HepG2 (cell line): Measurements from ENCODE around the gene CSNK2A2. TPM values are rescaled to one million over a fixed set of nuclear protein-coding genes. Genes with fewer than 3 reads are reported as not detected.
A peak's percentile ranks its signal among the peaks of the same experiment; 100 is the strongest.

ENCODE experiments used
- EED ChIP-seq: sonication (generic); formaldehyde crosslinking; IDR thresholded peaks from 2 replicates; pipeline ENCODE4 v1.5.0; 2020; ENCODE audit warnings: mild to moderate bottlenecking, missing genetic modification reagents
- GABPA ChIP-seq, 2 experiments: IDR thresholded peaks; 2 replicates each; pipeline ENCODE4 v1.6.1; 2011 to 2016; ENCODE audit warnings: low read depth in 2 of 2, low read length in 1 of 2, missing biosample characterization in 1 of 2, missing genetic modification characterization in 1 of 2
- GATAD1 ChIP-seq: IDR thresholded peaks from 2 replicates; pipeline ENCODE4 v1.6.1; 2016; ENCODE audit warnings: missing genetic modification reagents, missing compliant biosample characterization
- HDAC2 ChIP-seq: sonication (generic); formaldehyde crosslinking; IDR thresholded peaks from 2 replicates; pipeline ENCODE4 v1.4.0; 2020; ENCODE audit warnings: missing genetic modification reagents
- HNRNPLL ChIP-seq: fragments of 200-400 bp; formaldehyde crosslinking; IDR thresholded peaks from 2 replicates; pipeline ENCODE4 v1.6.1; 2017; ENCODE audit warnings: mild to moderate bottlenecking, low read depth, low read length; ENCODE audit not compliant: poor library complexity, severe bottlenecking
- HOXA3 ChIP-seq: sonication (generic); formaldehyde crosslinking; IDR thresholded peaks from 2 replicates; pipeline ENCODE4 v1.5.0; 2020; ENCODE audit warnings: missing genetic modification reagents
- IKZF4 ChIP-seq: sonication (generic); formaldehyde crosslinking; IDR thresholded peaks from 2 replicates; pipeline ENCODE4 v1.5.1; 2020; ENCODE audit warnings: borderline replicate concordance, mild to moderate bottlenecking, low read depth, missing genetic modification reagents; ENCODE audit errors: not compliant biosample characterization
- ISL2 ChIP-seq: sonication (generic); formaldehyde crosslinking; IDR thresholded peaks from 2 replicates; pipeline ENCODE4 v1.5.0; 2020; ENCODE audit warnings: missing genetic modification reagents
- KMT2B ChIP-seq: IDR thresholded peaks from 2 replicates; pipeline ENCODE4 v1.6.1; 2016; ENCODE audit warnings: missing genetic modification reagents, missing compliant biosample characterization
- MXI1 ChIP-seq: IDR thresholded peaks from 3 replicates; pipeline ENCODE4 v1.6.1; 2012; ENCODE audit warnings: low read depth, low read length, inconsistent platforms, borderline replicate concordance
- MYC ChIP-seq: sonication (generic); formaldehyde crosslinking; IDR thresholded peaks from 2 replicates; pipeline ENCODE4 v1.9.0; 2021; ENCODE audit warnings: missing genetic modification reagents, borderline replicate concordance
- MZF1 ChIP-seq: sonication (generic); formaldehyde crosslinking; IDR thresholded peaks from 2 replicates; pipeline ENCODE4 v1.8.1; 2023; ENCODE audit warnings: mild to moderate bottlenecking, missing genetic modification reagents, borderline replicate concordance
- PBX3 ChIP-seq: sonication (generic); formaldehyde crosslinking; IDR thresholded peaks from 2 replicates; pipeline ENCODE4 v1.8.1; 2023; ENCODE audit warnings: missing genetic modification reagents, inconsistent platforms, borderline replicate concordance
- PHF20 ChIP-seq: sonication (generic); formaldehyde crosslinking; IDR thresholded peaks from 2 replicates; pipeline ENCODE4 v1.5.0; 2020; ENCODE audit warnings: mild to moderate bottlenecking, missing genetic modification reagents
- PHF8 ChIP-seq: sonication (generic); formaldehyde crosslinking; IDR thresholded peaks from 2 replicates; pipeline ENCODE4 v1.5.0; 2020; ENCODE audit warnings: missing genetic modification reagents
- PLSCR1 ChIP-seq: sonication (generic); formaldehyde crosslinking; IDR thresholded peaks from 2 replicates; pipeline ENCODE4 v1.5.0; 2020; ENCODE audit warnings: missing genetic modification reagents, mild to moderate bottlenecking, borderline replicate concordance
- POGZ ChIP-seq: sonication (generic); formaldehyde crosslinking; IDR thresholded peaks from 2 replicates; pipeline ENCODE4 v1.4.0; 2020; ENCODE audit warnings: mild to moderate bottlenecking, missing genetic modification reagents
- POLR2A ChIP-seq, 2 experiments: IDR thresholded peaks; 2 replicates each; pipeline ENCODE4 v1.6.1; 2011; ENCODE audit warnings: low read depth in 2 of 2, low read length in 2 of 2, mild to moderate bottlenecking in 1 of 2, moderate library complexity in 1 of 2; ENCODE audit not compliant: insufficient read depth in 1 of 2
- RAD21 ChIP-seq: fragments of 450-650 bp; formaldehyde crosslinking; IDR thresholded peaks from 2 replicates; pipeline ENCODE4 v1.5.0; 2020; ENCODE audit warnings: mild to moderate bottlenecking
- SAP130 ChIP-seq: IDR thresholded peaks from 2 replicates; pipeline ENCODE4 v1.6.1; 2016; ENCODE audit warnings: low read depth
- SIN3A ChIP-seq: IDR thresholded peaks from 2 replicates; pipeline ENCODE4 v1.6.1; 2011; ENCODE audit warnings: low read depth, mild to moderate bottlenecking, control low read depth, low read length, borderline replicate concordance
- SP5 ChIP-seq: IDR thresholded peaks from 2 replicates; pipeline ENCODE4 v1.6.1; 2016; ENCODE audit warnings: low read depth, borderline replicate concordance
- UBTF ChIP-seq: sonication (generic); formaldehyde crosslinking; IDR thresholded peaks from 2 replicates; pipeline ENCODE4 v1.4.0; 2020; ENCODE audit warnings: mild to moderate bottlenecking, missing genetic modification reagents
- ZNF672 ChIP-seq: sonication (generic); formaldehyde crosslinking; IDR thresholded peaks from 2 replicates; pipeline ENCODE4 v1.8.1; 2022; ENCODE audit warnings: missing genetic modification reagents
- ZNF740 ChIP-seq: sonication (generic); formaldehyde crosslinking; IDR thresholded peaks from 2 replicates; pipeline ENCODE4 v1.4.0; 2020; ENCODE audit warnings: missing genetic modification reagents
- ZNF839 ChIP-seq: sonication (generic); formaldehyde crosslinking; IDR thresholded peaks from 2 replicates; pipeline ENCODE4 v1.4.0; 2020; ENCODE audit warnings: missing genetic modification reagents, mild to moderate bottlenecking, borderline replicate concordance
- polyA plus RNA-seq, 8 experiments: library from polyadenylated mRNA; depleted of rRNA in 3 of 8; stranded (reverse) in 7 of 8; unstranded in 1 of 8; fragments of >200 nt; fragmentation: Illumina TruSeq in 4 of 8; extraction: Trizol in 4 of 8; gene quantifications; 2 replicates each; pipeline versions ENCODE4 v1.2.1 to v1.2.3, GENCODE V29; 2011 to 2016; ENCODE audit warnings: low read depth in 4 of 8, missing spikeins in 1 of 8, mixed read lengths in 1 of 8; ENCODE audit not compliant: insufficient read depth in 1 of 8
- total RNA-seq, 5 experiments: library from RNA; depleted of rRNA; stranded (reverse); fragments of >200 nt; fragmentation: Illumina TruSeq; extraction: Trizol; gene quantifications; 2 replicates each; pipeline ENCODE4 v1.2.3, GENCODE V29; 2016; ENCODE audit warnings: low read depth in 1 of 5

Gene CSNK2A2
- total and polyA plus RNA-seq, 2 of the 13 experiments (the other 11 are each of a cell fraction or from before 2014, with no cell fraction given) = 46.4 to 56.9 TPM

- TF ChIP-seq ZNF740 (CRISPR knock-in tag) = 0 out of 2 replicates have a peak, but pooled peaks have one; percentile 58
- TF ChIP-seq MXI1 = peak; percentile 27; the same call in 1 of the 3 replicates
- TF ChIP-seq PLSCR1 = no peak
- TF ChIP-seq HDAC2 (CRISPR knock-in tag) = no peak
- peak; percentile 58; the same call in 1 of the 2 replicates for TF ChIP-seq SIN3A
- TF ChIP-seq ZNF839 (CRISPR knock-in tag) = no peak
- peak; percentile 58 for TF ChIP-seq HNRNPLL
- 0 out of 2 replicates have a peak, but pooled peaks have one; percentile 19 for TF ChIP-seq EED (CRISPR knock-in tag)
- TF ChIP-seq KMT2B = peak; percentile 38; the same call in 1 of the 2 replicates
- TF ChIP-seq POGZ = 0 out of 2 replicates have a peak, but pooled peaks have one; percentile 37
- TF ChIP-seq PHF8 (CRISPR knock-in tag) = peak; percentile 19
- peak; percentile 67 for TF ChIP-seq RAD21
- TF ChIP-seq UBTF (CRISPR knock-in tag) = peak; percentile 51; the same call in 1 of the 2 replicates
- TF ChIP-seq ISL2 (CRISPR knock-in tag) = peak; percentile 29; the same call in 1 of the 2 replicates
- peak; percentile 26; the same call in 1 of the 2 replicates for TF ChIP-seq SP5 (CRISPR knock-in tag)
- peak; percentile 67 for TF ChIP-seq PHF20 (CRISPR knock-in tag)
- TF ChIP-seq GATAD1 = peak; percentile 79
- TF ChIP-seq MZF1 (CRISPR knock-in tag) = 0 out of 2 replicates have a peak, but pooled peaks have one; percentile 79
- peak; percentile 19 to 40; a peak in 1 of 4 replicates for TF ChIP-seq POLR2A (IDR thresholded peaks at IDR 0.05; ENCODE audit: insufficient read depth in 1 of 2, low read depth in 2 of 2, low read length in 2 of 2)
- peak; percentile 18; the same call in 1 of the 2 replicates for TF ChIP-seq MYC (CRISPR knock-in tag)
- TF ChIP-seq HOXA3 (CRISPR knock-in tag) = peak; percentile 63; the same call in 1 of the 2 replicates
- peak; percentile 50; the same call in 1 of the 2 replicates for TF ChIP-seq SAP130 (CRISPR knock-in tag)
- no peak for TF ChIP-seq IKZF4 (CRISPR knock-in tag)
- TF ChIP-seq GABPA (IDR thresholded peaks at IDR 0.05; ENCODE audit: low read depth, low read length) = peak; percentile 57
- TF ChIP-seq GABPA (CRISPR knock-in tag; IDR thresholded peaks at IDR 0.05; ENCODE audit: low read depth) = peak; percentile 65
- no peak for TF ChIP-seq PBX3 (CRISPR knock-in tag)
- TF ChIP-seq ZNF672 (CRISPR knock-in tag) = 0 out of 2 replicates have a peak, but pooled peaks have one; percentile 42
Measured at GRCh38 chr16:58198022-58198683, at the start of gene CSNK2A2 (continued).
